Calu3 (cell line): ENCODE results near the gene VIPR2. TPM values are rescaled to one million over a fixed set of nuclear protein-coding genes. Genes with fewer than 3 reads are reported as not detected.

Source experiments
- BruUV-seq: library from RNA; stranded (reverse); fragments of 400-500 nt; replicated peaks from 2 replicates; lab custom pipeline; 2021; lab: Mats Ljungman, UMichigan
- CTCF ChIA-PET: fragments of 300-600 bp; sonication (Branson Sonifier 250); formaldehyde crosslinking; loops from one replicate; lab custom pipeline; 2022; ENCODE audit warnings: antibody characterized with exemption; lab: Charles Lee
- DNase-seq: peaks from one replicate; pipeline ENCODE4 v3.0.0; 2022
- H3K27ac Mint-ChIP-seq: one replicate; pipeline ENCODE4 v1.8.0; 2022; ENCODE audit warnings: mixed read lengths; ENCODE audit not compliant: unreplicated experiment
- H3K27me3 Mint-ChIP-seq: one replicate; pipeline ENCODE4 v1.8.0; 2022; ENCODE audit warnings: mixed read lengths; ENCODE audit not compliant: unreplicated experiment
- H3K36me3 Mint-ChIP-seq: one replicate; pipeline ENCODE4 v1.8.0; 2022; ENCODE audit warnings: mild to moderate bottlenecking, moderate library complexity, mixed read lengths; ENCODE audit not compliant: insufficient read depth, unreplicated experiment
- H3K4me1 Mint-ChIP-seq: one replicate; pipeline ENCODE4 v1.8.0; 2022; ENCODE audit warnings: mild to moderate bottlenecking, low read depth, mixed read lengths; ENCODE audit not compliant: unreplicated experiment
- H3K4me3 Mint-ChIP-seq: one replicate; pipeline ENCODE4 v1.8.0; 2022; ENCODE audit warnings: mild to moderate bottlenecking, low read depth, moderate library complexity, mixed read lengths; ENCODE audit not compliant: unreplicated experiment
- H3K9me3 Mint-ChIP-seq: one replicate; pipeline ENCODE4 v1.8.0; 2022; ENCODE audit warnings: low read depth, mixed read lengths; ENCODE audit not compliant: unreplicated experiment
- intact Hi-C: fragments of 100-400 bp; cut with micrococcal nuclease; formaldehyde crosslinking; loops from one replicate; pipeline ENCODE4 v1.10.0; 2022; ENCODE audit not compliant: unreplicated experiment
- total RNA-seq: library from RNA; stranded (reverse); gene quantifications from 2 replicates; pipeline ENCODE4 v1.2.3, GENCODE V29; 2022
- TF ChIP-seq, protein P1 (sequence below): fragments of 200-600 bp; IDR thresholded peaks from one replicate; pipeline ENCODE4 v1.8.0; 2022; ENCODE audit warnings: antibody characterized with exemption; ENCODE audit not compliant: unreplicated experiment

Gene VIPR2
- total RNA-seq, 1 experiment from 2014 or later: not detected

DNA sequence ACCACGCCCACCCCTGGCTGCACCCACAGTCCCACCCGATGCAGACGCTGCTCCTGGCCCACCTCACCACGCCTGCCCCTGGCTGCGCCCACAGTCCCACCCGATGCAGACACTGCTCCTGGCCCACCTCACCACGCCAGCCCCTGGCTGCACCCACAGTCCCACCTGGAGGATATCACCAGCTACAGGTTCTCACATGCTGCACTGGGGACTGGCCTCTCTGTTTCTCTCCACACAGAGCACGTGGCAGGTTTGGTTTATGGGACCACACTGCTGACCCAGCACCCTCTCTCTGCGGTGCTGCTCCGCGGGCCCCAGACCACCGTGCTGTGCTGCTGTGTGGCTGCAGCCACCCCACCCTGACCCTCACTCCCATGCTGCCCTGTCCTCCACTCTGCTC lies 120.9 kb downstream of the VIPR2 start:
- BruUV-seq: no TSS peak
- TF ChIP-seq, protein P1, sequence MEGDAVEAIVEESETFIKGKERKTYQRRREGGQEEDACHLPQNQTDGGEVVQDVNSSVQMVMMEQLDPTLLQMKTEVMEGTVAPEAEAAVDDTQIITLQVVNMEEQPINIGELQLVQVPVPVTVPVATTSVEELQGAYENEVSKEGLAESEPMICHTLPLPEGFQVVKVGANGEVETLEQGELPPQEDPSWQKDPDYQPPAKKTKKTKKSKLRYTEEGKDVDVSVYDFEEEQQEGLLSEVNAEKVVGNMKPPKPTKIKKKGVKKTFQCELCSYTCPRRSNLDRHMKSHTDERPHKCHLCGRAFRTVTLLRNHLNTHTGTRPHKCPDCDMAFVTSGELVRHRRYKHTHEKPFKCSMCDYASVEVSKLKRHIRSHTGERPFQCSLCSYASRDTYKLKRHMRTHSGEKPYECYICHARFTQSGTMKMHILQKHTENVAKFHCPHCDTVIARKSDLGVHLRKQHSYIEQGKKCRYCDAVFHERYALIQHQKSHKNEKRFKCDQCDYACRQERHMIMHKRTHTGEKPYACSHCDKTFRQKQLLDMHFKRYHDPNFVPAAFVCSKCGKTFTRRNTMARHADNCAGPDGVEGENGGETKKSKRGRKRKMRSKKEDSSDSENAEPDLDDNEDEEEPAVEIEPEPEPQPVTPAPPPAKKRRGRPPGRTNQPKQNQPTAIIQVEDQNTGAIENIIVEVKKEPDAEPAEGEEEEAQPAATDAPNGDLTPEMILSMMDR: no peak
- Mint-ChIP-seq H3K27ac (no peak overlapping the region), H3K4me1 (no peaks in the 10 kb centered on the region), H3K36me3 (no peaks in the 10 kb centered on the region), H3K9me3 (peaks cover 4% of the 10 kb centered on the region), H3K27me3 (peaks cover 2% of the 10 kb centered on the region), H3K4me3 (no peak overlapping the region)
- intact Hi-C loops: no loop called here
- no peak for DNase-seq
- CTCF ChIA-PET: no interaction called here

DNA sequence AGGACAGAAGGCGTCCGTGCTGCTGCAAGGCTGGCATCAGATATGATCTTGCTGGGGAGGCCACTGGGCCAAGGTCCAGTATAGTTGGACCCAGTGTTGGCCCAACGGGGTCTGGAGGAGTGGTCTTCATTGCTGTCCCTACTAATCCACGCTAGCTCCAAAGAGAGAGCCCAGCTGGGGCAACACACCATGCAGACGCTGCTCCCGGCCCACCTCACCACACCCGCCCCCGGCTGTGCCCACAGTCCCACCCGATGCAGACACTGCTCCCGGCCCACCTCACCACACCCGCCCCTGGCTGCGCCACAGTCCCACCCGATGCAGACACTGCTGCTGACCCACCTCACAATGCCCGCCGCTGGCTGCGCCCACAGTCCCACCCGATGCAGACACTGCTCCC lies 121.5 kb downstream of the VIPR2 start:
- Mint-ChIP-seq H3K27ac (no peak overlapping the region), H3K4me1 (no peaks in the 10 kb centered on the region), H3K9me3 (peaks cover 5% of the 10 kb centered on the region), H3K27me3 (peaks cover 7% of the 10 kb centered on the region), H3K36me3 (no peaks in the 10 kb centered on the region), H3K4me3 (no peak overlapping the region)
- DNase-seq: no peak
- intact Hi-C loops: no loop called here
- no TSS peak for BruUV-seq
- TF ChIP-seq, protein P1: no peak
- CTCF ChIA-PET: no interaction called here

DNA sequence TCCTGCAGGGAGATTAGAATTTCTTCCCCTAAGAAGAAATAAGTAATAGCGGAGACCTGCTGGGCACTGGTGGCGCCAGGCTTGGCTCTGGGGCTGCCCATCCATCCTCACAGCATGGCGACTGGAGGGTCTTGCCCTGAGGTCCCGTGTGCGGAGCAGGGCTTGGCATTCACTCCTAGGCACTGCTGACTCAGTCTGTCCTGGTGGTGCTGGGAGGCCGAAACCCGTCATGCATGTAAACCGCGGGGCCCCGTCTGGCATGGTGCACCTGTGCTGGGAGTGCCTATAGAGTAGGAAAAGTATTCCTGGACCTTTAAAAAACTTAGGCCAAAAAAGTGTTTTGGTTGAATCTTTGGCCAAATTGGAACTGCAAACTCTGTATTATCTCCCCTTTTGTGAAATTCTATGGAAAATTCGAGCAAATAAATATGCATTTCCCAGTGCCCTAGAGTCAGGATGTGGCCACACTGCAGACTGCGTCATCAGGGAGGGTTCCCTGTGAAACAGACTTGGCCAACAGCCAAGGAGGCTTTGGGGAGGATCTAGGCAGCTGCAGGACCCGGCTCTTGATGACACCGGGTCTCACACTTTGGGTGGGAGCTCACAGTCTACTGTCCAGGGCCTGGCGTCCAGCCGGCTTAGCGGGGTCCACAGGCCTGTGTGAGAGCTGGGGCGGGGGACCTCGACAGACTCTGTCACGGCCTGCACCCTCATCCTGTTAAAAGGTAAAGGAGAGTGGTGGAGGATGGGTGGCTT lies 122.3 kb downstream of the VIPR2 start:
- TF ChIP-seq, protein P1: no peak
- no peak for DNase-seq
- H3K27me3 Mint-ChIP-seq: peaks cover 10% of the 10 kb centered on the region
- H3K27ac Mint-ChIP-seq: no peak overlapping the region
- H3K9me3 Mint-ChIP-seq: peaks cover 5% of the 10 kb centered on the region
- no peaks in the 10 kb centered on the region for H3K36me3 Mint-ChIP-seq
- no peaks in the 10 kb centered on the region for H3K4me1 Mint-ChIP-seq
- no TSS peak for BruUV-seq
- CTCF ChIA-PET: no interaction called here
- intact Hi-C loops: no loop called here
- no peak overlapping the region for H3K4me3 Mint-ChIP-seq

DNA sequence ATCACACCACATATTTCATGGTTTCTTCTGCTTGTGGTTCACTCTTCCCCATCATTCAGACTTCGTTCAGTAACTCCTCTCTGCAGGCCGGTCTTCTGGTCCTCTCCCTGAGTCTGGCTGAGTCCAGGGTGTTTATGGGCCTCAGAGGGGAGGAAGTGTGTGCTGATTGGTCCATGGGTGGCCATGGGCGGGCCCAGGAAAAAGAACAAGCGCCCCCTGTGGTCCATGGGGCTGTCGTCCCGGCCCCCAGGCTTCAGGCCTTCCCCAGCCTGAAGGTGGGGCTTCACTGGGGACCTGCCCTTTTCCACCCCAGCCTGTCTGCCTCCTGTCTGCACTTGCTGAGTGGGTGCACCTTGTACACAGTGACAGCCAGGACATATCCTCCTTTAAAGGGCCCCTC lies 123.7 kb downstream of the VIPR2 start:
- no peak overlapping the region for H3K4me3 Mint-ChIP-seq
- DNase-seq: no peak
- TF ChIP-seq, protein P1: no peak
- H3K4me1 Mint-ChIP-seq: peaks cover 7% of the 10 kb centered on the region
- peaks cover 5% of the 10 kb centered on the region for H3K9me3 Mint-ChIP-seq
- peaks cover 24% of the 10 kb centered on the region for H3K27me3 Mint-ChIP-seq
- intact Hi-C loops: no loop called here
- H3K27ac Mint-ChIP-seq: no peak overlapping the region
- no peaks in the 10 kb centered on the region for H3K36me3 Mint-ChIP-seq
- BruUV-seq: no TSS peak
- CTCF ChIA-PET: no interaction called here
